ENCODE measurements around the gene MVD. TPM values are rescaled to one million over a fixed set of nuclear protein-coding genes. Genes with fewer than 3 reads are reported as not detected.

Gene MVD
- total and polyA plus RNA-seq, 2 of the 13 experiments (the other 11 are each of a cell fraction or from before 2014, with no cell fraction given), result 28.1 to 187 TPM

DNA sequence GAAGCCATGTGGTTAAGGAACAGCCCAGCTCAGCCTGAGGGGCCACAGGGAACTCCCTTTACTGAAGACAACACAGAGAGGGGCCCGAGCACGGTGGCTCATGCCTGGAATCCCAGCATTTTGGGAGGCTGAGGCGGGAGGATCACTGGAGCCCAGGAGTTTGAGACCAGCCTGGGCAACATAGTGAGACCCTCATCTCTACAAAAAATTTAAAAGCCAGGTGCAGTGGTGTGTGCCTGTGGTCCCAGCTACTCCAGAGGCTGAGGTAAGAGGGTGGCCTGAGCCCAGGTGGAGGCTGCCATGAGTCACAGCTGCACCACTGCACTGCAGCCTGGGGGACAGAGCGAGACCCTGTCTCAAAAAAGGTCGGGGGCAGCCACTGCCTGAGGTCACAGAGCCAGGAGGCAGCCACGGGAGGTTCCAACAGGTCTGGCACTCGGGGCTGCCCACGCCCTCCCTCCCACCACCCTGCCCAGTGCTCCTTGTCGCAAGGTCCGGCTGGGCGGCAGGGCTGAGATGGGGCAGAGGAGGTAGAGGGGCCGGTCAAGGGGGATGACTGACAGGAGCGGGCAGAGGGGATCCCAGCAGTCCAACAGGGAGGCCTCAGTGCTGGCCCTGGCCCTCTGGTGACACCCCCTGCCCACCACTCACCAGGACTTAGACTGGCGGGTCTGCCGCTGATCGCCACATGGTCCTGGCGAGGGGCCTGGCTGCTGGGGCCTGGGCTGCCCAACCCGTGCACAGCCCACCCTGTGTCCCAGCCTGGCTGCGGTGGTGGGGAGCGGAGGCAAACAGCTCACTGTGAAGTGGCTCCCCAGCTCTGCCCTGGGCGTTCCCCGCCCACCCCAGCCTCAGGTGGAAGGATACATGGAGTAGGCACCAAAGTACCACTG is 15.5 kb downstream of the MVD start (continued):
- TF ChIP-seq RBFOX2 (IDR thresholded peaks at IDR 0.05; ENCODE audit: low read depth, low read length) (peak; percentile 76), ZNF121 (CRISPR knock-in tag; IDR thresholded peaks at IDR 0.05) (0 out of 2 replicates have a peak, but pooled peaks have one; percentile 58), KDM2A (CRISPR knock-in tag; IDR thresholded peaks at IDR 0.05; ENCODE audit: borderline replicate concordance, low read depth) (0 out of 2 replicates have a peak, but pooled peaks have one; percentile 20), THAP11 (CRISPR knock-in tag; IDR thresholded peaks at IDR 0.05) (no peak), SRSF1 (optimal IDR thresholded peaks at IDR 0.05; ENCODE audit: low read depth, low read length) (peak; percentile 28), DNMT3B (CRISPR knock-in tag; conservative IDR thresholded peaks at IDR 0.05) (no peak), HOXA7 (CRISPR knock-in tag; IDR thresholded peaks at IDR 0.05) (no peak), AGO1 (IDR thresholded peaks at IDR 0.05; ENCODE audit: low read depth, low read length, poor library complexity, severe bottlenecking) (peak; percentile 63), CENPX (CRISPR knock-in tag; IDR thresholded peaks at IDR 0.05) (no peak), PCBP1 (IDR thresholded peaks at IDR 0.05; ENCODE audit: borderline replicate concordance, low read depth, low read length) (peak; percentile 37; the same call in 1 of the 2 replicates)
- TF ChIP-seq, protein P1, sequence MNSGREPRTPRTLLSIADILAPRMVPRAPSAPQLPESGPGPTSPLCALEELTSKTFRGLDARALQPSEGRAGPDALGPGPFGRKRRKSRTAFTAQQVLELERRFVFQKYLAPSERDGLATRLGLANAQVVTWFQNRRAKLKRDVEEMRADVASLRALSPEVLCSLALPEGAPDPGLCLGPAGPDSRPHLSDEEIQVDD (CRISPR knock-in tag; IDR thresholded peaks at IDR 0.05; ENCODE audit: borderline replicate concordance), result no peak
- TF ChIP-seq, protein P2, sequence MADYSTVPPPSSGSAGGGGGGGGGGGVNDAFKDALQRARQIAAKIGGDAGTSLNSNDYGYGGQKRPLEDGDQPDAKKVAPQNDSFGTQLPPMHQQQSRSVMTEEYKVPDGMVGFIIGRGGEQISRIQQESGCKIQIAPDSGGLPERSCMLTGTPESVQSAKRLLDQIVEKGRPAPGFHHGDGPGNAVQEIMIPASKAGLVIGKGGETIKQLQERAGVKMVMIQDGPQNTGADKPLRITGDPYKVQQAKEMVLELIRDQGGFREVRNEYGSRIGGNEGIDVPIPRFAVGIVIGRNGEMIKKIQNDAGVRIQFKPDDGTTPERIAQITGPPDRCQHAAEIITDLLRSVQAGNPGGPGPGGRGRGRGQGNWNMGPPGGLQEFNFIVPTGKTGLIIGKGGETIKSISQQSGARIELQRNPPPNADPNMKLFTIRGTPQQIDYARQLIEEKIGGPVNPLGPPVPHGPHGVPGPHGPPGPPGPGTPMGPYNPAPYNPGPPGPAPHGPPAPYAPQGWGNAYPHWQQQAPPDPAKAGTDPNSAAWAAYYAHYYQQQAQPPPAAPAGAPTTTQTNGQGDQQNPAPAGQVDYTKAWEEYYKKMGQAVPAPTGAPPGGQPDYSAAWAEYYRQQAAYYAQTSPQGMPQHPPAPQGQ (CRISPR knock-in tag; IDR thresholded peaks at IDR 0.05; ENCODE audit: borderline replicate concordance), result no peak
- TF ChIP-seq, protein P3, sequence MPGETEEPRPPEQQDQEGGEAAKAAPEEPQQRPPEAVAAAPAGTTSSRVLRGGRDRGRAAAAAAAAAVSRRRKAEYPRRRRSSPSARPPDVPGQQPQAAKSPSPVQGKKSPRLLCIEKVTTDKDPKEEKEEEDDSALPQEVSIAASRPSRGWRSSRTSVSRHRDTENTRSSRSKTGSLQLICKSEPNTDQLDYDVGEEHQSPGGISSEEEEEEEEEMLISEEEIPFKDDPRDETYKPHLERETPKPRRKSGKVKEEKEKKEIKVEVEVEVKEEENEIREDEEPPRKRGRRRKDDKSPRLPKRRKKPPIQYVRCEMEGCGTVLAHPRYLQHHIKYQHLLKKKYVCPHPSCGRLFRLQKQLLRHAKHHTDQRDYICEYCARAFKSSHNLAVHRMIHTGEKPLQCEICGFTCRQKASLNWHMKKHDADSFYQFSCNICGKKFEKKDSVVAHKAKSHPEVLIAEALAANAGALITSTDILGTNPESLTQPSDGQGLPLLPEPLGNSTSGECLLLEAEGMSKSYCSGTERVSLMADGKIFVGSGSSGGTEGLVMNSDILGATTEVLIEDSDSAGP (CRISPR knock-in tag; IDR thresholded peaks at IDR 0.05; ENCODE audit: borderline replicate concordance), result 0 out of 2 replicates have a peak, but pooled peaks have one; percentile 18
- TF ChIP-seq, protein P4, sequence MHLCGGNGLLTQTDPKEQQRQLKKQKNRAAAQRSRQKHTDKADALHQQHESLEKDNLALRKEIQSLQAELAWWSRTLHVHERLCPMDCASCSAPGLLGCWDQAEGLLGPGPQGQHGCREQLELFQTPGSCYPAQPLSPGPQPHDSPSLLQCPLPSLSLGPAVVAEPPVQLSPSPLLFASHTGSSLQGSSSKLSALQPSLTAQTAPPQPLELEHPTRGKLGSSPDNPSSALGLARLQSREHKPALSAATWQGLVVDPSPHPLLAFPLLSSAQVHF (CRISPR knock-in tag; IDR thresholded peaks at IDR 0.05), result 0 out of 2 replicates have a peak, but pooled peaks have one; percentile 22

Data from HepG2 (cell line).